ENCODE results near the gene ATL3. TPM values are rescaled to one million over a fixed set of nuclear protein-coding genes. Genes with fewer than 3 reads are reported as not detected.

The ATL3 gene
- total and polyA plus RNA-seq, 2 donors (not counting 1 experiment from before 2014, with no cell fraction given): 111 to 147 TPM

DNA sequence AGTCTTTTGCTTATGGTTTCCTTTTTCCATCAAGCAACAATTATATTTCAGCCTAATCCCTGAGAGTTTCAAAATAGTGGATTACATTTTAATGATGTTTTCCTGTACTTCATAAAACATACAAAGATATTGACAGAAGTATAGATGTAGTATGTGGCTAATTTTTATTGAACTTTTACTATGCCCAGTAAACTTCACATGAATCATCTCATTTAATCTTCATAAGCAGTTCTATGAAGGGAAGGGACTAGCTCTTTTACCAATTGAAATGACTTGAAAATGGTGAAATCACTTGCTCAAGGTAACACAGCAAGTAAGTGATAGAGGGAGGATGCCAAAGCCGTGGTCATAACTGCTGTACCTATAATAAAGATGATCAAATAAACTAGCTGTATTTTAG is 37.6 kb upstream of the ATL3 start:
- Histone ChIP-seq H3K79me2 (ENCODE audit: control insufficient read depth, insufficient read depth, low read length) (peaks cover 26% of the 10 kb centered on the region), H3K4me1 (ENCODE audit: control insufficient read depth, extremely low read depth, insufficient read depth, low read length) (peaks cover 2% of the 10 kb centered on the region), H3K9ac (ENCODE audit: insufficient read depth, low read length) (no peak overlapping the region), H3K9me3 (ENCODE audit: control insufficient read depth, insufficient read depth, low read depth, low read length) (no peaks in the 10 kb centered on the region), H3K4me3 (replicated peaks in 1 of 4; ENCODE audit: control extremely low read depth in 1 of 4, insufficient read depth in 1 of 4, low read depth in 3 of 4, low read length in 4 of 4) (no peak overlapping the region), H3K4me2 (ENCODE audit: extremely low read depth, insufficient read depth, low read length) (no peak overlapping the region), H3K36me3 (ENCODE audit: control insufficient read depth, insufficient read depth, low read length) (no peaks in the 10 kb centered on the region), H3K27ac (ENCODE audit: insufficient read depth, low read length) (no peak overlapping the region), H4K20me1 (ENCODE audit: control insufficient read depth, extremely low read depth, insufficient read depth, low read length) (no peaks in the 10 kb centered on the region), H2AFZ (ENCODE audit: low read length) (no peak overlapping the region), H3K27me3 (ENCODE audit: control insufficient read depth, insufficient read depth, low read length) (no peaks in the 10 kb centered on the region)
- no peak for DNase-seq (ENCODE audit: low read depth in 2 of 2)
- TF ChIP-seq EZH2 (IDR thresholded peaks at IDR 0.05; ENCODE audit: low read length, missing control alignments): no peak
- TF ChIP-seq, protein P1, sequence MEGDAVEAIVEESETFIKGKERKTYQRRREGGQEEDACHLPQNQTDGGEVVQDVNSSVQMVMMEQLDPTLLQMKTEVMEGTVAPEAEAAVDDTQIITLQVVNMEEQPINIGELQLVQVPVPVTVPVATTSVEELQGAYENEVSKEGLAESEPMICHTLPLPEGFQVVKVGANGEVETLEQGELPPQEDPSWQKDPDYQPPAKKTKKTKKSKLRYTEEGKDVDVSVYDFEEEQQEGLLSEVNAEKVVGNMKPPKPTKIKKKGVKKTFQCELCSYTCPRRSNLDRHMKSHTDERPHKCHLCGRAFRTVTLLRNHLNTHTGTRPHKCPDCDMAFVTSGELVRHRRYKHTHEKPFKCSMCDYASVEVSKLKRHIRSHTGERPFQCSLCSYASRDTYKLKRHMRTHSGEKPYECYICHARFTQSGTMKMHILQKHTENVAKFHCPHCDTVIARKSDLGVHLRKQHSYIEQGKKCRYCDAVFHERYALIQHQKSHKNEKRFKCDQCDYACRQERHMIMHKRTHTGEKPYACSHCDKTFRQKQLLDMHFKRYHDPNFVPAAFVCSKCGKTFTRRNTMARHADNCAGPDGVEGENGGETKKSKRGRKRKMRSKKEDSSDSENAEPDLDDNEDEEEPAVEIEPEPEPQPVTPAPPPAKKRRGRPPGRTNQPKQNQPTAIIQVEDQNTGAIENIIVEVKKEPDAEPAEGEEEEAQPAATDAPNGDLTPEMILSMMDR (conservative IDR thresholded peaks at IDR 0.05 in 1 of 2, IDR thresholded peaks at IDR 0.05 in 1 of 2; ENCODE audit: low read depth in 1 of 2, low read length in 2 of 2): no peak

DNA sequence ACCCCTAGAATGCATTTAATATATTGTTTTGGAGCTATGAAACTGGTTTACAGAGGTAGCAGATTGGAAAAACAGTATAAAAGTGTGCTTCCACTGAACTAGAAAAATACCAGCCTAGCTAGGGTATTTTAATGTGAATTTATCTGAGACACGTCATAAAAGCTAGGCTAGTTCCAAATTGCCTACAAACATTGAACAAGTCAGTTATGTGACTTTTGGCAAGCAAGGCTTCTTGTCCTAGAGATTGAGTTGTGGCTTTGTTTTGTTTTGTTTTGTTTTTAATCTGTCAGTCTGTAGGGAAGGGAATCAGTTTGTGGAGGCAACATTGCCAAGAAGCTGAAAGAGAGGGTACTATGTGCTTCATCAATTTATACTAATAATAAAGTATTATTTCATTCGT is 34.4 kb upstream of the ATL3 start:
- no peak for TF ChIP-seq EZH2 (IDR thresholded peaks at IDR 0.05; ENCODE audit: low read length, missing control alignments)
- TF ChIP-seq, protein P1 (conservative IDR thresholded peaks at IDR 0.05 in 1 of 2, IDR thresholded peaks at IDR 0.05 in 1 of 2; ENCODE audit: low read depth in 1 of 2, low read length in 2 of 2): no peak
- Histone ChIP-seq H3K79me2 (ENCODE audit: control insufficient read depth, insufficient read depth, low read length) (peaks cover 26% of the 10 kb centered on the region), H4K20me1 (ENCODE audit: control insufficient read depth, extremely low read depth, insufficient read depth, low read length) (no peaks in the 10 kb centered on the region), H3K4me3 (replicated peaks in 1 of 4; ENCODE audit: control extremely low read depth in 1 of 4, insufficient read depth in 1 of 4, low read depth in 3 of 4, low read length in 4 of 4) (no peak overlapping the region), H3K27me3 (ENCODE audit: control insufficient read depth, insufficient read depth, low read length) (no peaks in the 10 kb centered on the region), H3K27ac (ENCODE audit: insufficient read depth, low read length) (no peak overlapping the region), H3K4me2 (ENCODE audit: extremely low read depth, insufficient read depth, low read length) (no peak overlapping the region), H3K9me3 (ENCODE audit: control insufficient read depth, insufficient read depth, low read depth, low read length) (no peaks in the 10 kb centered on the region), H2AFZ (ENCODE audit: low read length) (no peak overlapping the region), H3K9ac (ENCODE audit: insufficient read depth, low read length) (no peak overlapping the region), H3K36me3 (ENCODE audit: control insufficient read depth, insufficient read depth, low read length) (no peaks in the 10 kb centered on the region), H3K4me1 (ENCODE audit: control insufficient read depth, extremely low read depth, insufficient read depth, low read length) (peaks cover 2% of the 10 kb centered on the region)
- DNase-seq (ENCODE audit: low read depth in 2 of 2): no peak

DNA sequence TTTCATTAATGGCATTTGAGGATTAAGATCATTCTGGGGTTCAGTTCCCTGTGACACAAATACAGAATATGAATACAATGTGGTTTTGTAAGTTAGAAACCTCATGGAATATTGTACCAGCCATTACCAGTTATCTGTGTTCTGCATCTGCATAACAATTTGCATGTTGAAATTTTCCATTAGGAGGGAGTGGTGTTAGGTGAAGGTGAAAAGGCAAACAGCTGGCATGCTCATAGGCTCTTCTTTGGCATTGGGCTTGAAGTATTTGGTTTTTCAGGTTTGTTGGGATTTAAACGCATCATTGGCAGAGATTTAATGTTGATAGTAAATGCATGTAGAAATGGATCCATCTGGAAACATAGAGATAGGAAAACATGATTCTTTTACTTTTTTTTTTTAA is 28.7 kb upstream of the ATL3 start:
- Histone ChIP-seq H3K9me3 (ENCODE audit: control insufficient read depth, insufficient read depth, low read depth, low read length) (no peaks in the 10 kb centered on the region), H3K79me2 (ENCODE audit: control insufficient read depth, insufficient read depth, low read length) (peaks cover 27% of the 10 kb centered on the region), H3K36me3 (ENCODE audit: control insufficient read depth, insufficient read depth, low read length) (no peaks in the 10 kb centered on the region), H3K9ac (ENCODE audit: insufficient read depth, low read length) (no peak overlapping the region), H3K4me3 (replicated peaks in 1 of 4; ENCODE audit: control extremely low read depth in 1 of 4, insufficient read depth in 1 of 4, low read depth in 3 of 4, low read length in 4 of 4) (no peak overlapping the region), H4K20me1 (ENCODE audit: control insufficient read depth, extremely low read depth, insufficient read depth, low read length) (no peaks in the 10 kb centered on the region), H3K27ac (ENCODE audit: insufficient read depth, low read length) (no peak overlapping the region), H2AFZ (ENCODE audit: low read length) (no peak overlapping the region), H3K27me3 (ENCODE audit: control insufficient read depth, insufficient read depth, low read length) (no peaks in the 10 kb centered on the region), H3K4me1 (ENCODE audit: control insufficient read depth, extremely low read depth, insufficient read depth, low read length) (no peaks in the 10 kb centered on the region), H3K4me2 (ENCODE audit: extremely low read depth, insufficient read depth, low read length) (no peak overlapping the region)
- TF ChIP-seq EZH2 (IDR thresholded peaks at IDR 0.05; ENCODE audit: low read length, missing control alignments): no peak
- TF ChIP-seq, protein P1 (conservative IDR thresholded peaks at IDR 0.05 in 1 of 2, IDR thresholded peaks at IDR 0.05 in 1 of 2; ENCODE audit: low read depth in 1 of 2, low read length in 2 of 2): no peak
- DNase-seq (ENCODE audit: low read depth in 2 of 2): no peak
